GM21528 (cell line): Measurements from ENCODE around the gene PIAS1.
"Not testable (repeated sequence)": the region's sequence is repeated elsewhere in the genome, so short reads cannot be mapped to it uniquely, and the experiment has no call there.

Experiments
- ATAC-seq: cut with Tn5 transposase; IDR thresholded peaks from one replicate; pipeline ENCODE4 v1.9.1; 2021; ENCODE audit warnings: mild to moderate bottlenecking, moderate library complexity; ENCODE audit not compliant: unreplicated experiment, low FRiP score

Gene PIAS1

DNA sequence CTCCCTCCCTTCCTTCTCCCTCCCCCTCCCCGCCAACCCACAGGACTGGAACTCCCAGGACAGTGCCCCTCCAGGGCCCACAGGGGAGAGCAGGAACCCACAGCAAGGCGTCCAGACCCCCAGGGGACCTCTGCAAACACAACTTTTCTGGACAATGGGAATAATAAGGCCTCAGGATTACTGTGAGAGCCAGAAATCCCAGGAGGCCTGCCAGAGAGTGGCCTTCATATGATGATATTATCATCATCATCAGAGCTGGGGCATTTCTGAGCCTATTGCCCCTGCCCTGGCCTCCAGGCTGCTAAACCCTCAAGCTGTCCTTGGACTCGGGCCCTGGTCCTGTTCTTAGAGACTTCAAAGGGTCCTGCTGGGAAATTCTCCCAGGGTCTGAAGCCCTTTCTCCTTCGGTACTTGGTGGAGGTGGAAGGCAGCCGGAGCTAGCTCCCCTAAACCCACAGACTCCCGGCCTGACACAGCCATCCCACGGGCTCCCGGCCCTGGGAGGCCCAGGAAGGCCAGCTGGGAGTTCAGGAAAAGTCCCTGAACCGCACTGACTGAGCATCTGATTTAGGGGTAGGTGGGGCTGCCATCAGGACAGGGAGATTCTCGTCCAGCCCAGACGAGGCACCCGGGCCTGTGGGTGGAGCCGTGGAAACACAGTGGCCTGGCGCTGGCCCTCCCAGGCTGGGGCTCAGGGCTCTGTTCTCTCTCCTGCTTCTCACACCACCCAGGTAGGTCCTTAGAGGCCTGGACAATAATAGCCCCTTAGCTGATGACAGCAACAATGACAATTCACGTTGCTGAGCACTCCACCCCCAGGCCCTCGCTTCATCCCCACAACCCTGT is 146.1 kb downstream of the PIAS1 start:
- no peak for ATAC-seq

DNA sequence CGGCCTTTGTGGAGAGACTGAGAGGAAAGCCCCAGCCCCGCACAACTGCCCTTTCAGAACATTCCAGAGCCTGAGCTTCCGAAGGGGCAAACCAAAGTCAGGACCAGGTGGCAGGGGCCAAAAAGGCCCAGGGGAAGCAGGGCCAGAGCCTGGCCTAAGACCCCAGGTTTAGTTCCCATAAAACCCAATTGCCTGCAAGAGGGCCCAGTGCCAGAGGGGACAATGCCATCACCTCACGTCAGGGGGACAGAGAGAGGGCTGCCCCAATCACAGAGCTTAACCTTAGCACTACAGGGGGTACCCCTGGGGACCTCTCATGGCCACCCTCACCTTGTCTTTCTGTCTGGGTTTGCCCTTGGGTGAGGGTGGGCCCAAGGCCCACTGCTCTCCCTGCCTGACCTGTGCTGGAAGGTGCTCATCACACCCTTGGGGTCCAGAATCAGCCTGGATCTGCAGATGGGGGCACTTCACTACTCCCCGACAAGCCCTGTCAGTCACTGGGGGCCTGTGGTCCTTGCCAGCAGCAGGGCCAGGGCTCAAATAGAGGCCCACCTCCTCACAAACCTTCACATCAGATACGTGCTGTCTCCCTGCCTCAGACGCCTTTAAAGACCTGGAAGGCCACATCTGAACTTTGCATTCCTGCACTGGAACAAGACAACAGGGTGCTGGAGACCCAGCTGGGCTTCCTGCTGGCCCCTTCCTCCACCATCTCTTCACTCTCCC is 147.2 kb downstream of the PIAS1 start:
- ATAC-seq: no peak

DNA sequence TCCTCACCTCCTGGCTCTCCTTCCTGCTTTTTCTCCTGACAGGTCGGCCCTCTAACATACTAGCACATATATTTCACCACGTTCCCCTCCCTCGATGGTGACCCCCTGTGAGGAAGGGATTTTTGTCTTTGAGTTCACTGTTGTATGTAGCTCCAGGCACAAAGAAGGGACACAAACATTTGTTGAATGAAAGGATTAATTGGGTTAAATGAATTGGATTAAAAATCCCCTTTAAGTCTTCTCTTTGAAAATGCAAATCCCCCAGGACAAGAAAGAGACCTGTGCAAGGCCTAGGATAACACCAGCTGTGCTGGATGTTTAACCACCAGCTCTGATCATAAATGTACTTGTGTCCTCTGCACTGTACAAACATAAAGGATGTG is 147.8 kb downstream of the PIAS1 start:
- no peak for ATAC-seq

DNA sequence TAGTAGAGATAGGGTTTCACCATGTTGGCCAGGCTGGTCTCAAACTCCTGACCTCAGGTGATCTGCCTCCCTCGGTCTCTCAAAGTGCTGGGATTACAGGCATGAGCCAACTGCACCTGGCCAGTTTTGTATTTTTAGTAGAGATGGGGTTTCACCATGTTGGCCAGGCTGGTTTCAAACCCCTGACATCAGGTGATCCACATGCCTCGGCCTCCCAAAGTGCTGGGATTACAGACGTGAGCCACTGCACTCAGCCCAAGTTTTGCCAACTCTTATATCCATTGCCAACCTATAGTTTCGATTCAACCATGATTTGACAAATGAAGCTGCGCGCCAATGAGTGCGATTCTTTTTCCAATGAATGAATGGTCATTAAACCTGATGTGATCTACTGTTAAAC is 148.9 kb downstream of the PIAS1 start:
- ATAC-seq: not testable (repeated sequence)

DNA sequence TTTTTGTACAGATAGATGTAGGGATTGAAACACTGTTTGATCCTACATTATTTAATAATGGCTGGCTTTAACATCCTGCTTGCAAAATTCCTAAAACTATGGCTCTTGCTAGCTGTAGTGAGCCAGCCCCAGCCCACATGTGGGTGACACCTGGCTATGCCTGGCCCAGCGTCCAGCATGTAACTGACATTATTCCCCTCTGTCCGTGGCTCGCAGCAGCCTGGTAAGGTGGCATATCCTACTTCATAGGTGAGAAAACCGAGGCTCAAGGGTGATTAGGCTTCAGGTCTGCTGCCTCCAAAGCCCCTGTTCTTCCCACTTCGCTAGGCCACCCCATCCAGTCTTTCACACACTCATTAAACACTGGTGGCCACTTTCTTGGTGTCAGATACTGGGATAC is 149.4 kb downstream of the PIAS1 start:
- ATAC-seq: no peak

DNA sequence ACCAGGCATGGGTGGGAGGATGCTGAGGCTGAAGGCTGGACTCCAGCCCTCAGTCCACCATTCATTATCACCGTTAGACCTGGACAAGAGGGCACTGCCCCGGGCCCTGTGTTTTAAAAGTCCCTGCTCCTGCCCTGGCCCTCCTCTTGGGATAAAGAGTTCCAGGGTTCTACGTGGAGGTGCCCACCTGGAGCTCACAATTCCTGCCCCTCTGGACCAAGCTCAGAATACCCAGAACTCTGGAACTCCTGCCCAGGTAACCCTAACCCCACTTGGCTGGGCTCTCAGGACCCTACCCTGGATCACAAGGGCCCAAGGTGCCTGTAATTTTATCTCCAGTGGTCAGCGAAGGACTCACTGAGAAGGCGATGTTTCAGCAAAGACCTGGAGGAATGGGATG is 149.8 kb downstream of the PIAS1 start:
- no peak for ATAC-seq

DNA sequence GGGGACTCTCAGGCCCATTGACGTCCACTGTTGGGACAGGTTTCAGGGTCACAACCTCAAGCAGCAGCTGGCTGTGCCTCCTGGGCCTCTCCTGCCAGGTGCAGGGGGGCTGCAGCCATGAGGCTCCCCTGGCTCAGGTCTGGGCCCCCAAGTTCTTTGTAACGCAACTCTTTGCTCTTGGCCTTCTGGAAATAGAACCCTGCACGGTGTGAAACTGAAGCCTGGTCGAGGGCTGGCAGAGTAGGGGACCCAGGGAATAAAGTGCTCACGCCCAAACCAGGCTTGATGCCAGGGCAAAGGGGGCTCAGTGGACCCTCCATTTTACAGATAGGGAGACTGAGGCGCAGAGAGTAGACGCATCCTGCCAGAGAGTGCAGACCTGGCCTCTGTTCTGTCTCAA is 150.2 kb downstream of the PIAS1 start:
- ATAC-seq: no peak

DNA sequence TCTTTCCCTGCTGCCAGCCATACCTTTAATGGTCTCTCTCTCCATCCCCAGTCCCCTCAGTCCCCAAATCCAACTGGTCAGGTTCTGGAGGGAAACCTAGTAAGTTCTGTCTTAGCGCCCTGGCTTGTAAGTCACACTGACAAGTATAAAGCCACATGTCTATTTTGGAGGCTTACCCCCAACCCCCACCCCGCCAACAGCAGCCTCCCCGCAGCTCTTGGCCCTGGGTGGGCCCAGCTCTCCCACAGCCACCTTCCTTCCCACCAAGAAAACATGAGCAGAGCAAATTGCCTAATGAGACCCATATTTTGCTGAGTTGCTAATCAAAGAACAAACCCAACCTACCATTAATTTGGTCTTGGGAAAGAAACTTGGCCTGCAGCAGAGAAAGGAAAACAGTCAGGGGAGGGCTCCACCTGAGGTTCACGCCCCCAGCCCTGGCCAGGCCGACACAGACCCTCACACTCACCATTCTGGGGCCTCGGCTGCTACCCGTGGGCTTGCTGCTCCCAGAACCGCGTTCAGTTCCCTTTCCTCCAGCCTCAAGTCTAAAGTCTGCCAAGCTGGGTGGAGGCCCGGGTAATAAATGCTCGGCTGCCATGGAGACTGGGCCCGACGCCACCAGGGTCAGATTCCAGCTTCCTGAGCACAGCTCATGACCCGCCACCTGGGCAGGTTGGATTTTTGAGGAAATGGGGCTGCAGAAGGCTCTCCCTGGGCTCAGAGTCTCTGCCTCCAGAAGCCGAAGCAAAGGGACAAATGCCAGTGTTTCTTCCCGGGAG is 150.9 kb downstream of the PIAS1 start, which contains the start of gene CALML4:
CALML4 (minus strand) TSS at position 557 of the 782 bp plus-strand sequence; CDS start at position 472, 85 bp downstream.
- no peak for ATAC-seq

DNA sequence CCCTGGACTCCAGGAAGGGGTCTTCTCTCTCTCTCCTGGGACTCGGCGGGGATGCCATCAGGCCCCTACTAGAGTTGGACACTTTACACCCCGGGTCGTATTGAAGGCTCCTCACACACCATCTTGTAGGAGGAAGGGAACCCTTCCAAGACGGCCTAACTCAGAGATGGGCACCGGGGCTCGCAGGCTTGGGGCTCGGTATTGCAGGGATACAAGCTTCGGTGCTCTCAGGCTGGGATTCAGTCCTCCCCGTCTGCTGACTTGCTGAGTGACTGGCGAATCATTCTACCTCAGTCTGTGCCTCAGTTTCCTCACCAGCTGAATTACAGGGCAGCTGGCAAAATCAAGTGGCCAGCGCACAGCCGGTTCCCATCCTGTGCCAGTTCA is 151.4 kb downstream of the PIAS1 start:
- no peak for ATAC-seq

DNA sequence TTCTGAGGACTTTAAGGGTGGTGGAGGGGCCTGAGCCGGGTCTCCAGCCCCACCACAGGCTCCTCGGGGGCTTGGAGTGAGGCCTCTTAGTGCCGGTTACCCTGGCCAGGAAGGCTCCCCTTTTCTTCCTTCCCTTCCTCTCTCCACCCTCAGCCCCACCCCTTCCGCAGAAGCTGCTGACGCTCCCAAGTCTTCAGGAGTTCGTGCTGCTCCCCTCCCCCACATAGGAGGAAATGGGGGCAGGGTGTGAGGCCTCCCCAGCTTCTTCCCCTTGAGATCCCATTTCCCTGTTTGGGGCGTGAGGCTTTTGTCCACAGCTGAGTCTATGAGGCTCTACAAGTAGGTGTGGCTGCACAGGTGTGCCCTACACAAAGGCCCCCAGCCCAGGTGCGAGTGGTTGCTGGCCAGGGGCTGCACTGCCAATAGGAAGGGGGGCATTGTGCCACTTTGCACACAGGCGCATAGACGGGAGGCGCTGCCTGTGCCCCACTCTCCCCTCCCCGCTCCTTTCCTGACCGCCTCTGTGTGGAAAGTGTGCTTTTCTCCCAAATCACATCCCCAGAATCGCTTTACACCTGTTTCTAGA is 151.9 kb downstream of the PIAS1 start:
- ATAC-seq: no peak

DNA sequence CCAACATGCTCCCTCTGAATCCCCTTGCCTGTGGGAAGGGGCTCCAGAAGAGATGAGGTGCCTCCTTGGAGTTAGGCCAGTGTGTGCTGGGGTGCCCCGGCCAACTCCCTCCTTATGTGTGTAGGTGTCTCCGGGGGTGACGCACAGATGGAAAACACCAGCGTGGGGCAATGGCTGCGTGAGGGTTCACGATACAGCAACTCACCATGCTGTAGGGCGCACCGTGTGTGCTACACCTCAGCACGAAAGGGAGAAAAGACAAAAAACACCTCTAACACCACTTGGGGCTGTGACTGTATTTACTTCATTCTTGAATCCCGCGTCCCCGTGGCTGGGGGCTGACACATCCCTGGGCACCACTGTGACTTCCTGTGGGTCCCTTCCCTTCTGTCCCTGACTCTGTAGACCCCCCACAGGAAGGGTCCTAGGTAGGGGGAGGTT is 152.6 kb downstream of the PIAS1 start:
- ATAC-seq: no peak

DNA sequence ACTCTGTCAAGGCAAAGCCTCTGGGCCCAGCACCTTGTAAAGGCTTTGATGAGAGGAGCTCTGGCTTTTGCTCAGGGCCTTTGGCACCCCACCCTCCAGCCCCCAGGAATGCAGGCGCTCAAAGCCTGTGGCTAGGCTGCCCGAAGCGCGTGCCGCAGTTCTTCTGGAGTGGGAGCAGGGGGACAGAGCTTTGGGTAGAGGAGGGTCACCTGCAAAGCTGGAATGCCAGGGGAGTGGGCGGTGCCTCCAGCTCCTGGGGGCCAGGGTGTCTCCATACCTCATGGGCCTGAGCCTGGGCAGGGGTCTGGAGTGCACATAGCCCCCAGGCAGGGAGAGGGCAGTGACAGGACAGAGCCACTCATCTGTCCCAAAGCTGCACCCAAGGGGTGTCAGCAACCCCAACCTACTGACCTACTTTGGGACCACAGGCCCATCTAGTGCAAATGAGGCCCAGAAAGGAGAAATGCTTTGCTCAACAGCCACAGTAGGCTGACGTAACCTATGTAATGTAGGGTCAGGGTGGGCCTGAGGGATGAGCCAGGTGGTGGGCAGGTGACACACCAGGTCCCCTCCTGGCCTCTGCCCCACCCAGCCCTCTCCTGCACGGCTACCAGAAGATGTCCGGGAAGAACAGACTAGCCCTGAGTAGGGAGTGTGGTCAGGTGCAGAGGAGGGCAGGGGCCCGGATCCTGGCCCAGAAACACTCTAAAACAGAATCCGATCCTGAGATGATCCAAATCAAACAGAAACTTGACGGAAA is 153.2 kb downstream of the PIAS1 start:
- ATAC-seq: no peak

DNA sequence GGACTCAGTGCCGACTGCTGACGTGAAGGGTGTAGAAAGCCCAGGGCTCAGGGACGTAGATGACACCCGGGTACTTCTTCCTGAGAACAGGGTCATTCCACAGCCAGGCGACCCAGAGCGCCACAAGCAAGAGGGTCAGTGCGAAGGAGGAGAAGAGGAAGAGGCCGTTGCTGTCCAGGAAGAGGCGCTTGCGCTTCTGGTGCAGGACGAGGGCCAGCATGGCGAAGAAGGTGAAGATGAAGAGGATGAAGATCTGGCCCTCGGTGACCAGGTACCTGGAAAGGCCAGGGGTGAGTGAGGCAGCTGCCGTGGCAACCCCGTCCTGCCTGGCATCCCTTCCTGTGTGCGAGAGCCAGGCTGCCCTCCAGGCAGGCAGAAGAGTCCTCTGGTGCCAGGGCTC is 154.0 kb downstream of the PIAS1 start:
- no peak for ATAC-seq

DNA sequence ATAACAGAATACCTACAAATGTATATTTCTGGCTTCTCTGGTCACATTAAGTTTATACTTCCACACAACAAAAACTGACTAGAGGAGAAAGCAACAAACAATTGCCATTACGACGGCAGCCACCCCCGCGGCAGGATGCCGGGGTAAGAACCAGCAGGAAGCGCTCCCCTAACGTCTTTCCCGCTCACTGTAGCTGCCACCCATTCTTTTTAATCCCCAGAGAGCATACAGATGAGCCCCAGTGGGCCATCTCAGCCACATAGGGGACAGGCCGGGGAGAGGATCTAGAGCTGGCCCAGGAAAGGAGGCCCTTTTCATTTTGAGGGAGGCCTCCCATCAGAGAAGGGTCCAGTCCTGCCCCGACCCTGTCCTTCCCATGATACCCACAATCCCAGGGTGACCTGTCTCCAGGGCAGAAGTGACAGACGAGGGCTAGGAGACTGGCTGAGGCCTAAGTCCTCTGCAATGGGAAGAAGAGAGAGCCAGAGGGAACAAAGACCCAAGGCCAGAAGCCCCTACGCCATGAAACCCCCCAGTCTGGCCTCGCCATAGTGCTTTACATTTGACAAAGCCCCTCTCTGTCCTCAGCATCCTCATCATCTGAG is 154.6 kb downstream of the PIAS1 start:
- ATAC-seq: no peak

DNA sequence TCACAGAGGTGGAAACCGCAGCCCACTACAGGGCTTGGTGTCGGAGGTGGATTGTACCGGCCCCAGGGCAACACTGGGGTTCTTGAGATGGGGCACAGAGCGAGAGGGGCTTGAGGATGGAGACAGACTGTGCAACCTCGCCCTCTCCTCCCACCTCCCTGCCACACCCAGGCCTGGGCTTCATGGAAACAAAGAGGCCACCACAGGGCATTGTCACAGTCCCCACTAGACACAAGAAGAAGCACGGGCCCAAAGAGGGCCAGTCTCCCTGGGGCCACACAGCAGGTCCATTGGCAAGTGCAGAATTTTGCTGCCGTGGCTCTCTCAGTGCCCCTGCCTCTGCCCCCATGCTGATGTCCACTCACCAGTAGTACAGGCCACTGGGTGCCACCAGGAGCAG is 155.2 kb downstream of the PIAS1 start:
- no peak for ATAC-seq

DNA sequence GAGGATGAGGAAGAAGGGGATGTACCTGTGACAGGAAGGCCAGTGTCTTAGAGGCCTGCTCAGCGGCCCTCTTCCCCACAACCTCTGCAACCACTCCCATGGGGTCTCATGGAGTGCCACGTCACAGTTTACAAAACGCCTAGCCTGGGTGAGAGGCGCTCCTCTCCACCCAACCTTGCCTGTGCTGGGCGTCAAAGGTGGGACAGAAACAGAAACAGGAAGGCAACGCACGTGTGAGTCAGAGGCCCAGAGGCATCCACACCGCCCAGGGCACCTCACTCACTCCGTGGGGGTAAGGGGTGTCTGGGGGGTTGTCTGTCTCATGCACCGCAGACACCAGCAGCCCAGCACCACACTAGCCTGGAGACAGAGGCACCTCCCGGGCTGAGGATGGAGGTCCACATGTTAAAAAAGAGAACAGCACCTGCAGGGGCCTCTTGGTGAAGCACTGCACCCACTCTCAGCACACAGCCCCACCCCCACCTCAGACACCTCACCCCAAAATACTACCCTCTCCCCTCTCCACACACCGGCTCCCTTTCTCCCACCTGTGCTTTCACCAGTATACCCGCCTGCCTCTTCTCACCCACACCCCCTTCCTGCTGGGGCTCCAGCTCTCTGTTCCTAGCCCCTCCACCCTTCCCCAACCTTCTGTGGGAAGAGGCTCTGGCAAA is 155.8 kb downstream of the PIAS1 start:
- no peak for ATAC-seq

DNA sequence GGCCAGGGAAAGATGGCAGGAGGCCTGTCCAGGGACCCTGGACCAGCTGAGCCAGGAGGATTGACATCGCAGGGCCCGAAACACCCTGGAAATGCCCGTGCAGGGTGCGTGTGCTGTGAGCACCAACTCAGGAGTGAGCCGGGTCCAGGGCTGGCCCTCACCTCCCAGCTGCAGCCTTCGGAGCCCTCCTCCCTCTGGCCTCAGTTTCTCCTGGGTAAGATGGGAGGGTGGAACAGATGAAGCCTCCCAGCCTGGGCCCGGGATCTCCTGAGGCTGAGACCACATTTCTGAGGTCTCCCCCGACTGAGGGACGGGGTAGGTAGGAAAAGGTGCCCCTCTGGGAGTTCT is 156.3 kb downstream of the PIAS1 start:
- ATAC-seq: no peak

DNA sequence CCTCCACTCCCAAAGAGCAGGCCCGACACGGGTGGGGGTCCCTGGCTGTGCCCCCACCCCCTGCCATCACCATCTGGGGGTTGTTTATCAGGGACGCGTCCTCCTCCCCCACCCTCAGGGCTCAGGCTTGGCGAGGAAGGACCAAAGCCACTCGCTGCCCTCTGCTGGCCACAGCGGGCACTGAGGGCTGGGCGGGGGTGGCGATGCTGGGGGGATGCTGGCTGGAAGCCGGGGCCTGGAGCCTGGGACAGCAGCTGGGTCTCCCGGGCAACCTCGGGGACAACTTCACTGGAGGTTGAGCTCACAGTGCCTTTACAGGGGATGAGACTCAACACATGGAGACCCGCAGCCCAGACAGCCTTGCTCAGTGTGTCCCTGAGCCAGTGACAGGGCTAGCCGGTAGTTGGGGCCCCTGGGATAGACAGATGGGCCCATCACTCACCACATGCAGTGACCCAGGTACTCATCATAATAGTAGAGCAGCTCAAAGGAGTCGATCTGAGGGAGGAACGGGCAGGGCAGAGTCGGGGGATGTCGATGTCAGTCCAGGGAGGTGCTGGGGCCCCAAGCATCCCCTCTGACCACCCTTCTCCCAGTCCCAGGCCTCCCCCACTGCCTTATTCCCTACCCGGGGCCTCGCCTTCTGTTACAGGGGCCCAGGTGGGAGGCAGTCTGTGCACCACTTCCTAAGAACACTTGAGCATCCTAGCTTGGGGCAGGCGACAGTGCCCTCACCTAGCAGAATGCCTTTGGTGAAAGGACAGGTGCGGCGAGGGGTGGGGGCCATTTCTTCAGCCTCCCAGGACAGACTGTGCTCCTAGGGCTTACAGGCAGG is 156.9 kb downstream of the PIAS1 start:
- no peak for ATAC-seq
